ENCODE results near the gene KIF18B. TPM values are rescaled to one million over a fixed set of nuclear protein-coding genes. Genes with fewer than 3 reads are reported as not detected.
A peak's percentile ranks its signal among the peaks of the same experiment; 100 is the strongest.

Gene KIF18B
- polyA plus RNA-seq (2013, experiment 1 of 2; ENCODE audit: insufficient read length): 11.9 TPM
- 11.3 TPM for polyA plus RNA-seq (2013, experiment 2 of 2; ENCODE audit: insufficient read length)

- DNase-seq: peak; percentile 94
These were observed at the start of gene KIF18B for GRCh38 chr17:44947461-44948314. Gene KIF18B, minus strand, starts transcription at chr17:44947773. Its CDS starts 11,429 bp downstream, at chr17:44936344.

GRCh38 chr17:44996304-44996703 lies 48.7 kb upstream of the KIF18B start:
- DNase-seq: no peak

- DNase-seq: no peak
These were observed 47.9 kb upstream of the KIF18B start for GRCh38 chr17:44995436-44996001.

GRCh38 chr17:44992242-44992939 lies 44.8 kb upstream of the KIF18B start:
- no peak for DNase-seq

- no peak for DNase-seq
These were observed 43.4 kb upstream of the KIF18B start for GRCh38 chr17:44990994-44991393.

- DNase-seq: no peak
These were observed 42.1 kb upstream of the KIF18B start for GRCh38 chr17:44989552-44990138.

- DNase-seq: no peak
These were observed 40.7 kb upstream of the KIF18B start for GRCh38 chr17:44988044-44988942.

- DNase-seq: no peak
These were observed 36.0 kb upstream of the KIF18B start for GRCh38 chr17:44983563-44983962.

- DNase-seq: no peak
These were observed 34.6 kb upstream of the KIF18B start for GRCh38 chr17:44982113-44982702.

- no peak for DNase-seq
These were observed 33.8 kb upstream of the KIF18B start for GRCh38 chr17:44981221-44981968.

GRCh38 chr17:44979426-44979995 lies 31.9 kb upstream of the KIF18B start:
- no peak for DNase-seq

- no peak for DNase-seq
These were observed 31.2 kb upstream of the KIF18B start for GRCh38 chr17:44978807-44979206.

- DNase-seq: no peak
These were observed 30.4 kb upstream of the KIF18B start for GRCh38 chr17:44977814-44978550.

GRCh38 chr17:44977065-44977464 lies 29.5 kb upstream of the KIF18B start:
- DNase-seq: no peak

GRCh38 chr17:44976206-44976605 lies 28.6 kb upstream of the KIF18B start:
- DNase-seq: no peak

- peak; percentile 48 for DNase-seq
These were observed 25.4 kb upstream of the KIF18B start for GRCh38 chr17:44972953-44973352.

GRCh38 chr17:44971776-44972483 lies 24.4 kb upstream of the KIF18B start:
- peak; percentile 50 for DNase-seq

GRCh38 chr17:44970136-44970741 lies 22.7 kb upstream of the KIF18B start:
- peak; percentile 19 for DNase-seq

Measured in fibroblast of skin of abdomen (primary cell).